Umbilical cord (tissue), 2 donors: ENCODE results near the gene NUP93. TPM values are rescaled to one million over a fixed set of nuclear protein-coding genes. Genes with fewer than 3 reads are reported as not detected.
"Not testable (repeated sequence)": the region's sequence is repeated elsewhere in the genome, so short reads cannot be mapped to it uniquely, and the experiment has no call there.

Experiments used
- DNase-seq: peaks from one replicate; pipeline ENCODE4 v3.0.0-alpha.2; 2015; ENCODE audit warnings: low spot score
- total RNA-seq: library from RNA; depleted of rRNA; stranded (reverse); fragments of >200 nt; gene quantifications from one replicate; pipeline ENCODE4 v1.2.3, GENCODE V29; 2014; ENCODE audit warnings: low replicate concordance; ENCODE audit not compliant: insufficient read depth

Gene NUP93
- total RNA-seq, 1 donor from 2014 or later, result 29.9 TPM

DNA sequence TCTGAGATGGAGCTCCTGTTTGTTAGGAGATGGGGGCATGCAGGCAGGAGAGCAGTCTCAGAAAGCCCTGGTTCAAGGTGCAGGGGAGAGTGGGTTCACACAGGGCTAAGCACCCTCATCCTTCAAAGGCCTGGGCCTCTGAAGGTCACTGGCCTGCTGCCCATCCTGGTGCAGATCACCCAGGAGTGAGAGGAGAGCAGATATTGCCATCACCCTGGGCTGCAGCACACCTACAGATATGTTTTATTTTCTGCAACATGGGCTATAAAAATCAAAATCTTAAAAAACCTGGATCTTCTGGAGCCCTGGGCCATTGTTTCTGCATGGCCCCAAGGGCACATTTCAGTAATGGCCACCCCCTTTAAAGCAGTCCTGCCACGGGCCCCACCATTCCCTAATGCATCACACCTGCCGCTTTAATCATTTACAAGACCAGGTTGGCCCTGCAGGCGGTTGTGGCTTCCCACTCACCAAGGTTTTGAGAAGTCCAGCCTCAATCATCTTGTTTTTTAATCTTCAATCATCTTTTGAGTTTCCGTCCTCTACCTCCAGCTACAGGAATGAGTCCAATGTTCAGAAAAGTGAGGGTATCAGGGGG is 20.4 kb upstream of the NUP93 start:
- no peak for DNase-seq

DNA sequence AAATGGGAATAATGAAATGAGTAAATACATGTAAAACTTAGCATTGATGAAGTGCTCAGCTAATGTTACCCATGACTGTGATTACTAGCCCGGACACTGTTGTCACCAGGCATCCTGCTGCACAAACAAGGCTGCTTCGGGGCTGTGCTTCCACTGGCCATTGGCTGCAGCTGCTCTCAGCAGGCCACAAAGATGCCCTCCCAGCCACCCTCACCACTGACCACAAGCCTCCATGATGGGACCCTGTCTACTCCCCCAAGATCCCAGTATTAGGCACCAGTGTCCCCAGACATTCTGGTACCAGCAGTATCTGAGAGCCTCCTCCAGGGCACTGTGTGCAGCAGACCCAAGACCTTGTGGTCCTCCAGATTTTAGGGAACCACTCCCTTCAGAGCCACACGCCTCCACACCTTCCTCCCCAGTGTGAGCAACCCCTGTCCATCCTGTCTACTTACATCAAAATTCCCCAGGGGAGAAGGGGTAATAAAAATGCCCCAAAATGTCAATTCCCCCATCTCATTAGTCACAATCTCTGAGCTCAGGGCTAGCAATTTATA is 19.7 kb upstream of the NUP93 start:
- no peak for DNase-seq

DNA sequence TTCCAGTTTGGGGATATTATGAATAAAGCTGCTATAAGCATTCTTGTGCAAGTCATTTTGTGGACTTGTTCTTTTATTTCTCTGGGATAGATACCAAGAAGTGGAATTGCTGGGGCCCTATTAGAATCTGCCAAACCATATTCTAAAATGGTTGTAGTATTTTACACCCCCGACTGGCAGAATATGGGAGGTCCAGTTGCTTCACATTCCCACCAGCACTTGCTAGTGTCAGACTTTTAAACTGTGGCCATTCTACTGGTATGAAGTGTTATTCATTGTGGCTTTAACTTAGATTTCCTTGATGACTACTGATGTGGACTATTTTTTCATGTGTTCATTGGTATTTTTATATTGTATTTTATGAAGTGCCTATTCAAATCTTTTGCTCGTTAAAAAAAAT is 18.1 kb upstream of the NUP93 start:
- DNase-seq, result no peak

DNA sequence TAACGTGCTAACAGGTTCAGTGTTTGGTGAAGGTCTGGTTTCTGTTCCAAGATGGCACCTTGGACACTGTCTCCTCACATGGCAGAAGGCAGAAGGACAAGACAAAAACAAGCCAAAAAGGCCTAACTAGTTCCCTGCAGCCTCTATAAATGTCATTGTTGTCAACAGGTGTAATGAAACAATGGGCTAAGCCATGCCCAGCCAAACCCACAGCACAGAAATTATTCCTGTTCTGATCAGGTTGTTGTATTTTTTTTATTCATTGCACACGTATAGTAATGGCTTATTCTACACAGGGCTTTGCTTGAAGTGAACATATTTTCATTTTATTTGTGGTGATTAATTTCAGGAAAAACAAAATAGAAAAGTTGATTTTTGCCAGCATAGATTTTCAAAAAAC is 16.1 kb upstream of the NUP93 start:
- no peak for DNase-seq

DNA sequence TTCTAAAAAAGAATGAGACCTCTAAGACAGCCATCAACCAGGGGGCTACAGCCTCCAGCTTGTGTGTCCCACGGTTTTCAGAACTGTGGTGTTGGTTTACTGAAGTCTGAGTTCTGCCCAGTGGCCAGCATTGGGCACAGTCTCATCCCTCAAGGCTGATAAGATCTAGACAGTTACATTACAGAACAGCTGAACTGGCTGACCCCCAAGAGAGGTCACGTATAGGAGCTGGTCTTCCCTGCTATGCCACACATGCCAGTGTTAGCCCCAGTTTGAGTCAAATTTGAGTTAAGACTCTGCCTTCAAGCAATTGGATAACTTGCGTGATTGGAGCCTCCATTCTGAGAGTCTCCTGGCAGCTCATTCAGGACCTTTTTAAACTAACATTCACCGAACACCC is 14.8 kb upstream of the NUP93 start:
- no peak for DNase-seq

DNA sequence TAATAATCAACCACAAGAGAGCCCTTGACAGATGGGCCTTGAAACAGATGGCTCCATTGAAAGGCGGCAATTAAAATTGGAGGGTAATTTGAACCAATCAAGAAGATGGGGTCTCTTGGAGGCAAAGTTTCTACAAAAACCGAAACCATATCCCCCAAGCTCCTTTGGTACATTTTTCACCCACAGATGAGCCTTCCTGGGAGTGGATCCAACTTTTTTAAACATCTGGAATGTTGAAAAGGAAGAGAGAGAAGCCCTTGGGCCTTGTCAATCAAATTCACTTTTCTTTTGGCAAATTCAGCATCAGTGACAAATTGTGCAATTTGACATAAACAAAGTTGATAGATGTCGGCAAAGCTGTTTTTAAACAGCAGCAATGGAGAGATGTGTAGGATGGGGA is 13.2 kb upstream of the NUP93 start:
- DNase-seq, result no peak

DNA sequence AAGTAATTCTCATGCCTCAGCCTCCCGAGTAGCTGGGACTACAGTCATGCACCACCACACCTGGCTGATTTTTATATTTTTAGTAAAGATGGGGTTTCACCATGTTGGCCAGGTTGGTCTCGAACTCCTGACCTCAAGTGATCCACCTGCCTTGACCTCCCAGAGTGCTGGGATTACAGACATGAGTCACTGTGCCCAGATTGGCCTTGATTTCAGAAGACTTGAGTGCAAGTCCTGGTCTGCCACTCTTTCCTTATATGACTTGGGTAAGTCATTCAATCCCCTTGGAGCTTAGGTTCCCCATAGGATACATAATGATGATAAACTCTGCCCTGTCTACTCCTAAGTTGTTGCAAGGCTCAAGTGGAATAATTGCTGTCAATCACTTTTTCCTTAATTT is 12.4 kb upstream of the NUP93 start:
- DNase-seq, result not testable (repeated sequence)

DNA sequence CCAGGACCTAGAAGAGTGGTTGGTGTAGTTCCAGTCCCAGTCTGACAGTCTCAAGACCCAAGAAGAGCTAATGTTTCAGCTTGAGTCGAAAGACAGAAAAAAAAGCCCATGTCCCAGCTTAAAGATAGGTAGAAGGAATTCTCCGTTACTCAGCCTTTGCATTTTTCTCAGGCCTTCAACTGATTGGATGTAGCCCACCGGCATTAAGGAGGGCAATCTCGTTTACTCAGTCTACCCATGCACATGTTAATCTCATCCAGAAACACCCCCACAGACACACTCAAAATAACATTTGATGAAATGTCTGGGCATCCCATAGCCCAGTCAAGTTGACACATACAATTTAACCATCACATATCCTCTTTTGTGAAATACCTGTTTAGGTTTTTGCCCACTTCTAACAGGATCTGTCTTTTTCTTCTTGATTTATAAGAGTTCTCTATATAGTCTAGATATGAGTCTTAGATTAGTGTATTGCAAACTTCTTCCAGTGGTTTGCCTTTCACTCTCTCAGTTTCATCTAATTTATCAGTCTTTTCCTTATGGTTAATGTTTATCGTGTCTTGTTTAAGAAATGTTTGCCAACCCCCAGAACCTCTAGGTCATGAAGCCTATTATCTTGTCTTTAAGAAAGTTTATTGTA is 7.6 kb upstream of the NUP93 start:
- no peak for DNase-seq

DNA sequence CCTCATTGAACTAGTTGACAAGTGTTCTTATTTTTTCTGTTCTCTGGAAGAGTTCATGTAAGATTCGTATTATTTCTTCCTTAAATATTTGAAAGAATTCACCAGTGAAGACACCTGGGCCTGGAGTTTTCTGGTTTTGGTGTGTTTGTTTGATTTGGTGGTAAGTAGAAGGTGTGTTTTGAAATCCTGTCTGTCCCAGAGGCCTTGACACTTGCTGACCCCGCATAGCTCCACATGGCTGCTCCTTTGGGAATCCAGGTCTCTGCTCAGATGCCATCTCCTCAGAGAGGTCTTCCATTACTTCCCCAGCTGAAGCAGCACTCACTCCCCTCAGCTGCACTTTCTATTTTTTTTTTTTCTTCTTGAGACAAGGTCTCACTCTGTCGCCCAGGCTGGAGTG is 5.7 kb upstream of the NUP93 start:
- no peak for DNase-seq

DNA sequence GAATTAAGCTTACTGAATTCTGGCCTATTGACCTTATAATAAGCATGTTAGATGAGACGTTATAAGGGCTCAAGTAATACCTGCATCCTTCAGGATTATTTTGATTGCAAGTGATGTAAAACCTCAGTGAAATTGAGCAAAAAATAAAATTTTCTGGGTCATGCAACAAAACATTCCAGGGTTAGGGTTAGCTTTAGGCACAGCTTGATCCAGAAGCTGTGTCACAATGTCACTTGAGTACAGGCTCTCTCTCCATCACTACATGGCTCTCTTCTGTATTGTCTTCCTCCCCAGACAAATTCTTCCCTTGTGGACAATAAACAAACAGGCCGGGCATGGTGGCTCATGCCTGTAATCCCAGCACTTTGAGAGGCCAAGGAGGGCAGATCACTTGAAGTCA is 3.6 kb upstream of the NUP93 start:
- DNase-seq, result no peak

DNA sequence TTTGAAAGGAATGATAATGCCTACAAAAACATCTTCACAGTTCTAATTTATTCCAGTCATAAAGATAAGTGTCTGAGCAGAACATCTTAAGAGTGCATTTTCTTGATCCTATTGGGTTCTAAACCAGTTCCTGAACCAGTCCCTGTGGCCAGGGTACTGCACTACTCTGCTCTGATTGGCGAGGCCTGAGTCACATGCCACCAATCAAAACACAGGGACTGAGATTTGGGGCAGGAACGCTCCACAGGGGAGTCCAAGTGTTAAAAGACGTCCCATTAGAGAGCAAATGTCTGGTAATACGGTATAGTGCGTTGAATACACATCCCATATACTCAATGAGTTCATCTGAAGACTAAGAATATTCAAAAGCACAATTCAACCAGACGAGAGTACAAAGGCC is 3.0 kb upstream of the NUP93 start:
- DNase-seq, result no peak

DNA sequence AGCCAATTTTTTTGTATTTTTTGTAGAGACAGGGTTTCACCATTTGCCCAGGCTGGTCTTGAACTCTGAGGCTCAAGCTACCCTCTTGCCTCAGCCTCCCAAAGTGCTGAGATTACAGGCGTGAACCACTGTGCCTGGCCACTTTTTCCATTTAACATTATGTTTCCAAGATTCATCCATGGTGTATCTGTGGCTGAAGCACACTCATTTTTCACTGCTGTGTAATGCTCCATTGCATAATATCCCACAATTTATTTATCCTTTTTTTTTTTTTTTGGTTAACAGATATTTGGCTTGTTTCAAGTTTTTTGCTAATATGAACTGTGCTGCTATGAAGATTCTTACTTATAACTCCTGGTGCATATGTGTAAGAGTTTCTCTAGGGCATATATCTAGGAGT is 1.9 kb upstream of the NUP93 start:
- no peak for DNase-seq

DNA sequence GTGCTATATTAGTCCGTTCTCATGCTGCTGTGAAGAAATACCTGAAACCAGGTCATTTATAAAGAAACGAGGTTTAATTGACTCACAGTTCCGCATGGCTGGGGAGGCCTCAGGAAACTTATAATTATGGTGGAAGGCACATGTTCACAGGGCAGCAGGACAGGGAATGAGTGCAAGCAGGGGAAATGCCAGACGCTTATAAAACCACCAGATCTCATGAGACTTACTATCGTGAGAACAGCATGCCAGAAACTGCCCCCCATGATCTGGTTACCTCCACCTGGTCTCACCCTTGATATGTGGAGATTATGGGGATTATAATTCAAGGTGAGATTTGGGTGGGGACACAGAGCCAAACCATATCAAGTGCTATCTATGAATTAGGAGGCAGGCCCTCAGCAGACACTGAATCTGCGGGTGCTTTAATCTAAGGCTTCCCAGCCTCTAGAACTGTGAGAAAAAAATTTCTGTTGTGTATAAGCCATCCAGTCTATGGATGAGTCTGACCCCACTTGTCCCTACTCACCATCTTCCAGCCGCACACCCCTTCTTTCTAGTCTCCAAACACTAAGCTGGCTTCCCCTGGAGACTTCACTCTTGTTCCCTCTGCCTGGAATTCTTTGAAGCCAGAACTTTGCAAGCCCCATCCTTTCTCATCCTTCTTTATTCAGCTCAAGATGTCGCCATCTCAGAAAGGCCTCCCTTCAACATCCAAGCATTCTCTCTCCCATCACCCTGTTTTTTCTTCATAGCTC is 772 bp upstream of the NUP93 start:
- DNase-seq, result no peak

DNA sequence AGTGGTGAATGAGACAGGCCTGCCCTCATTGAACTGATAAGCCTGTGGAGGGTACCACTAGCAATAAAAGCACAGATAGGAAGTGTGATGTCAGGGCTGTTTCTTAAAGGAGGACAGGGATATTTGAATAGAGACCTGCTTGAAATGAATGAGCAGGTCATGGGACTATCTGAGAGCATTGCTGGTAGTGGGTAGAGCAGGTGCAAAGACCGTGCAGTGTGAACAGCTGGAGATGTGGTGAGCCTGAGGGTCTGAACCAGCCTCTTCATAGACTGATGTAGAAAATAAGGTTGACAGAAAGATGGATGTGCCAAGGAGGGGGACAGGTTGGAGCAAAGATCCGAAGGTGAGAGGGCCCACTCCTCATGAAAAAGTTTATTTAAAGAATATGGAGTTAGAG is 2.4 kb downstream of the NUP93 start:
- no peak for DNase-seq

DNA sequence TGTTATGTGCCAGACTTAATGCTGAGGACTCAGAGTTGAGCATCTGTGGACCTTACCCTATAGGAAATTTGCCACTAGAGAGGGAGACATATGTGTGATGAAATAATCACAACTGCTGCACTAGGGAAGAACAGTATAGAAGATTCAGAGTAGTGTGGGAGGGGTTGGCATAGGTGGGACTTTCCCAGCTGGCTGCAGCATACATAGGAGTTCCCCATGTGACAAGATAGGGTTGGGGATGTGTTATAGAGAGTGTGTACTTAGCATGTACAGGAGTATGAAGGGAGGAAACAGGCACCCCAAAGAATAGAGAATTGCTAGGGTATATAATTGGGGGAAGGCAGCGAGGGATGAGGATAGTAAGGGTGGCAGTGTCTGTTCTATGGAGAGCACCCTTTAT is 2.9 kb downstream of the NUP93 start:
- no peak for DNase-seq

DNA sequence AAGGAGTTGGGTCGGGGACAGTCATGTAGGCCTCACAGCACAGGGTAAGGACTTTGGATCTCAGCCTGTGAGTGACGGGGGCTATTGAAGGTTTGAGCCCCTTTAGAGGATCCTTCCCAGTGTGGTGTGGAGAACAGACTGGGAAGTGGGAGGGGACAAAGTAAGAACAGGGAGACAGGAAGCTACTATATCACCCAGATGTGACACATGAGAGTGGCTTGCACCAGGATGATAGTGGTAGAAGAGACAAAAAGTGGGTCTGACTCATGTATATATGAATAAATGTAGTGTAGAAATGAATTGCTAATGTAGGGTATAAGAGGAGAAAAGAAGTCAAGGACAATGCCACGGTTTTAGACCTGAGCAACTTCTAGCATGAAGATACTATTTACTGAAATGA is 4.5 kb downstream of the NUP93 start:
- DNase-seq, result no peak

DNA sequence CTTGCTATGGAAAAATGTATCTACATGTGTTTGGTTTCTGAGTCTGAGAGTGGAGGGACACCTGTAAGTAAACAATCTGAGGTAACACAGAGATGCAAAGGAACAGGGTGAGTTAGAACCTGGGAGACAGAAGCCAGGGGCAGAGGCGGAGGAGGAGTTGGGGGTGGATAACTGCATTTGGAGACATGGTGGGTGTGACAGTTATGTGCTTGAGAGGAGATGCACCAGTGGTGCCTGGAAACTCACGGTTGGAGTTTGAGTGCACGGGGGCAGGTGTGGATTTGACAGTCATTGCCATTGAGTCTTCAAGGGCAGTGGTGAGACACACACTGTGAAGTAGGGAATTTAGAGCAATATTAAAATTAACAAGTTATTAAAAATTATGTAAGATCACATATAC is 6.5 kb downstream of the NUP93 start:
- no peak for DNase-seq

DNA sequence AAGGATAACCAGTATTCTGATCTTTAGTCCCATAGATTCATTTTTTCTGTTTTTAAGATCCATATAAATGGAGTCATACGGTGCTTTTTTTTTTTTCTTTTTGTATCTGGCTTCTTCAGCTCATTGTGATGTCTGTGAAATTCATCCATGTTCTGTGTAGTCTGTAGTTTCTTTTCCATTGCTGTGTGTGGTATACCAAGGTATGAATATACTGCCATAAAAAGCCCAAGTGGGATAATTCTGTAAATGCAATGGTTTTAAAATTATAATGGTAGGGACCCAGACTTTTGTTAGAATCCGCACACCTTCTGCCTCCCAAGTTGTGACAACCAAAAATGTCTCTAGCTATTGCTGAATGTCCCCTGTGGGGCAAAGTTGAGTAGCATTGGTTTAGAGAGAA is 7.6 kb downstream of the NUP93 start:
- DNase-seq, result no peak

DNA sequence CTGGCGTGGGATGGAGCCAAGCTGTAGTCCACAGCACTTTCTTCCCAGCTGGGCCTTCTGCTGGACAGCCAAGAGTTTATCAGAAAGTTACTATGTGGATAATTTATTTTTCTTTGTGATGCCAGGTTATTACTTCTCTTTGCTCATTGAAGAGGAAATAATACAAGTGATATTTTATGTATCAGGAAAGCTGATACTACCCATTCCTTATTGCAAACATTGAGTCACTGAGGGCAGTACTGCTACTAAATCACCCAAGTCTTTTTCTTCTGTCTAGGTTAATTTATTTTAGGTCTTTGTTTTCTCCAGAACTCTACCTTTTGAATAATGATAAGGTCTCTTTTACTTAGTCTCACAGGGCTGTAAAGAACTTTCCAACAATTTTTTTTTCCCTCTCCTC is 8.3 kb downstream of the NUP93 start:
- DNase-seq, result no peak

DNA sequence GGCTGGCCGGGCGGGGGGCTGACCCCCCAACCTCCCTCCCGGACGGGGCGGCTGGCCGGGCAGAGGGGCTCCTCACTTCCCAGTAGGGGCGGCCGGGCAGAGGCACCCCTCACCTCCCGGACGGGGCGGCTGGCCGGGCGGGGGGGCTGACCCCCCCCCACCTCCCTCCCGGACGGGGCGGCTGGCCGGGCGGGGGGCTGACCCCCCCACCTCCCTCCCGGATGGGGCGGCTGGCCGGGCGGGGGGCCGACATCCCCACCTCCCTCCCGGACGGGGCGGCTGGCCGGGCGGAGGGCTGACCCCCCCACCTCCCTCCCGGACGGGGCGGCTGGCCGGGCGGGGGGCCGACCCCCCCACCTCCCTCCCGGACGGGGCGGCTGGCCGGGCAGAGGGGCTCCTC is 9.4 kb downstream of the NUP93 start:
- not testable (repeated sequence) for DNase-seq

DNA sequence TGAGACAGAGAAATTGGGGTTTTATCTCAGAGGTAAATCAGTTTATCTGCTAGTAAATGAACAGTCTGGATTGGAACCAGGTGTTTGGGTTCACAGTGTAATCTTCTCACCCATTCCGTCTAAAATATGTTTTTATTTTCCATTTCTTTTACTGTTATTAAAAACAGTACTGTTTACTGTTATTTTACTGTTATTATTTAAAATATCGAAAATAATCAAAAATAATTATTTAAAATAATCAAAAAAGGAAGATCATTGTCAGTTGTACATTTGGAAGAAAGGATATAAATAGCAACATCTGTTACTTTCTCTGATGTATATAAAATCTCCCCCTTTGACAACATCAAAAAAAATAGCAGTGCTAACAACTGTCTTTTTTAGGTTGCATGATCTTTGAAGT is 11.5 kb downstream of the NUP93 start:
- no peak for DNase-seq

DNA sequence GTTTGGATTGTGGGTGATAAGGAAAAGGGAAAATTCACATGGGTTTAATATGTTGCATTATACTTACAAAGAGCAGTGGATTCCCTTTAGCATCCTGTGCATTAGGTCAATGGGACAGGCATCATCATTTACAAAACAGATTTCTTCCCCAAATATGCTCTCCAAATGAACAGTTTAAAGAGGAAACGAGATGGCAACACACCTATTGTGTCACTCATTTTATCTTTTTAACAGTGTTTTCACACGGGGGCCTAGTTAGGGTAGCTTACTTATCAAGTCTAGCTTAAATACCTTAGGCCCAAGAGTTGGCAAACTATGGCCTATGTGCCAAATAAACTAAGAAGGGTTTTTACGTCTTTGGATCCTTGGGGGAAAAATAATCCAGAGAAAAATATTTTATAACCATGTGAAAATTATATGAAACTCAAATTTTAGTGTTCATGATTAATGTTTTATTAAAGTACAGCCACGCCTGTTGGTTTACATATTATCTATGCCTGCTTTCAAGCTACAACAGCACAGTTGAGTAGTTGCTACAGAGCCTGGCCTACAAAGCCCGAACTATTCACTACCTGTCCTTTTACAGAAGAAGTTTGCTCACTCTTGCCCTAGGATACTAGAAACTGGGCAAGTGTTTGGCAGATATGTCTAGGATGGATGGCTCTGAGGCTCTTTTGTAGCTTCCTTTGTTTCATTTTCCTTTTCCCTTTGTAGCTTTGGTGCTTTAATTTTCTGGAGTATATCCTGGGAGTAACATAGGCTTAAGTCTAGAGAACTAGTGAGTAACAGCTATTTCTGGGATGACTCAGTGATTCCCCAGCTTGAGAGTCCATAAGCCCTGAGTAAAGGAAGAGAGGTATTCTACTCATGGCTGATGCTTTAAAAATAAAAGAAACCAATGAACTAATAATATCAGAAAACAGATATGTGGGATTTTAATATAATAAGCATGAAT is 12.4 kb downstream of the NUP93 start:
- DNase-seq, result peak; percentile 66
